ENCODE measurements around the gene OR2M3. TPM values are rescaled to one million over a fixed set of nuclear protein-coding genes. Genes with fewer than 3 reads are reported as not detected.
"Not testable (repeated sequence)": the region's sequence is repeated elsewhere in the genome, so short reads cannot be mapped to it uniquely, and the experiment has no call there.

OR2M3 gene
- polyA plus RNA-seq (2013, experiment 1 of 2; ENCODE audit: insufficient read length), result not detected
- polyA plus RNA-seq (2013, experiment 2 of 2; ENCODE audit: insufficient read length), result not detected

- DNase-seq, result no peak
Observed at GRCh38 chr1:248196965-248197364, at the start of gene OR2M3. TSS of gene OR2M3 (plus strand) at chr1:248197265. CDS start at chr1:248203068, 5,803 bp downstream.

GRCh38 chr1:248152056-248152827 is 44.8 kb upstream of the OR2M3 start:
- no peak for DNase-seq

GRCh38 chr1:248155927-248156326 is 41.1 kb upstream of the OR2M3 start:
- no peak for DNase-seq

- no peak for DNase-seq
Observed at GRCh38 chr1:248158758-248159157, 38.3 kb upstream of the OR2M3 start.

- DNase-seq, result no peak
Observed at GRCh38 chr1:248164031-248164430, 33.0 kb upstream of the OR2M3 start.

GRCh38 chr1:248165186-248165585 is 31.9 kb upstream of the OR2M3 start:
- no peak for DNase-seq

- DNase-seq, result no peak
Observed at GRCh38 chr1:248174521-248174920, 22.5 kb upstream of the OR2M3 start, which contains the start of gene OR2M2. TSS of gene OR2M2 (plus strand) at chr1:248174821. CDS start at chr1:248179986, 5,165 bp downstream.

- DNase-seq, result no peak
Observed at GRCh38 chr1:248183996-248184395, 13.1 kb upstream of the OR2M3 start.

GRCh38 chr1:248187363-248187762 is 9.7 kb upstream of the OR2M3 start:
- DNase-seq, result no peak

GRCh38 chr1:248189026-248189425 is 8.0 kb upstream of the OR2M3 start:
- no peak for DNase-seq

GRCh38 chr1:248194117-248194516 is 2.9 kb upstream of the OR2M3 start:
- DNase-seq, result no peak

GRCh38 chr1:248215880-248216279 is 18.8 kb downstream of the OR2M3 start:
- DNase-seq, result no peak

GRCh38 chr1:248225537-248225936 is 28.5 kb downstream of the OR2M3 start:
- no peak for DNase-seq

- DNase-seq, result no peak
Observed at GRCh38 chr1:248229360-248229908, 32.4 kb downstream of the OR2M3 start.

- no peak for DNase-seq
Observed at GRCh38 chr1:248231117-248231516, 34.1 kb downstream of the OR2M3 start, which contains the start of gene OR2M4. TSS of gene OR2M4 (plus strand) at chr1:248231417. CDS start at chr1:248238929, 7,512 bp downstream.

- DNase-seq, result no peak
Observed at GRCh38 chr1:248239478-248239877, 42.4 kb downstream of the OR2M3 start.

GRCh38 chr1:248243204-248243603 is 46.1 kb downstream of the OR2M3 start:
- no peak for DNase-seq

- not testable (repeated sequence) for DNase-seq
Observed at GRCh38 chr1:248259309-248259708, 62.2 kb downstream of the OR2M3 start.

Measured in fibroblast of skin of abdomen (primary cell).